Ishikawa (cell line): ENCODE results near the gene ASPSCR1.

Experiments
- CEBPB ChIP-seq: IDR thresholded peaks from 2 replicates; pipeline ENCODE4 v1.6.1; 2012
- EP300 ChIP-seq: IDR thresholded peaks from 2 replicates; pipeline ENCODE4 v1.6.1; 2012; ENCODE audit warnings: borderline replicate concordance
- FOXM1 ChIP-seq: IDR thresholded peaks from 2 replicates; pipeline ENCODE4 v1.6.1; 2012; ENCODE audit warnings: low read depth, borderline replicate concordance
- NFIC ChIP-seq: IDR thresholded peaks from 2 replicates; pipeline ENCODE4 v1.6.1; 2012
- RAD21 ChIP-seq: IDR thresholded peaks from 2 replicates; pipeline ENCODE4 v1.6.1; 2012; ENCODE audit warnings: low read depth
- REST ChIP-seq: IDR thresholded peaks from 2 replicates; pipeline ENCODE4 v1.6.1; 2012; ENCODE audit warnings: low read depth, mild to moderate bottlenecking
- TEAD4 ChIP-seq: IDR thresholded peaks from 2 replicates; pipeline ENCODE4 v1.6.1; 2012
- YY1 ChIP-seq: IDR thresholded peaks from 2 replicates; pipeline ENCODE4 v1.6.1; 2012; ENCODE audit warnings: low read depth
- TF ChIP-seq, protein P1 (sequence below): IDR thresholded peaks from 2 replicates; pipeline ENCODE4 v1.6.1; 2012
- TF ChIP-seq, protein P2 (sequence below): IDR thresholded peaks from 2 replicates; pipeline ENCODE4 v1.6.1; 2012

DNA sequence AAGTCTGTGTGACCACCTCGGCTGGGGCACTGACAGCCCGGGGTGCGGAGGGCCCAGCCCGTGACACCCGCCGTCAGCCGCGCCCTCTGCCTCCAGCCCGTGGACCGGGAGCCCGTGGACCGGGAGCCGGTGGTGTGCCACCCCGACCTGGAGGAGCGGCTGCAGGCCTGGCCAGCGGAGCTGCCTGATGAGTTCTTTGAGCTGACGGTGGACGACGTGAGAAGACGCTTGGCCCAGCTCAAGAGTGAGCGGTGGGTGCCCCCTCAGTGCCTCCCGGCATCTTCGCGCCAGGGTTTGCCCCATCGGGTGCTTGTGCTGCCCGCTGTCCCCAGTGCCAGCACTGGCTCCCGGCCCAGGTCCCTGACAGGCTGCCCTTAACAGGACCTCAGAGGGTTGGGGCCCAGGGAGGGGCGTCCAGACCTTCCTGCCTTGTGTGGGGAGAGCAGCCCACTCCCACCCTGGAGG, 31.5 kb downstream of the ASPSCR1 start:
- TF ChIP-seq YY1 (no peak), FOXM1 (no peak), EP300 (no peak), TEAD4 (no peak), REST (no peak), NFIC (no peak), CEBPB (no peak), RAD21 (no peak)
- TF ChIP-seq, protein P1, sequence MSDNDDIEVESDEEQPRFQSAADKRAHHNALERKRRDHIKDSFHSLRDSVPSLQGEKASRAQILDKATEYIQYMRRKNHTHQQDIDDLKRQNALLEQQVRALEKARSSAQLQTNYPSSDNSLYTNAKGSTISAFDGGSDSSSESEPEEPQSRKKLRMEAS = no peak
- TF ChIP-seq, protein P2, sequence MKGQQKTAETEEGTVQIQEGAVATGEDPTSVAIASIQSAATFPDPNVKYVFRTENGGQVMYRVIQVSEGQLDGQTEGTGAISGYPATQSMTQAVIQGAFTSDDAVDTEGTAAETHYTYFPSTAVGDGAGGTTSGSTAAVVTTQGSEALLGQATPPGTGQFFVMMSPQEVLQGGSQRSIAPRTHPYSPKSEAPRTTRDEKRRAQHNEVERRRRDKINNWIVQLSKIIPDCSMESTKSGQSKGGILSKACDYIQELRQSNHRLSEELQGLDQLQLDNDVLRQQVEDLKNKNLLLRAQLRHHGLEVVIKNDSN = no peak
